ENCODE data around the gene SGMS1.

SGMS1 gene

GRCh38 chr10:50432211-50433009 is 191.3 kb downstream of the SGMS1 start:
- no peak overlapping the region for H2BK5ac ChIP-seq (ENCODE audit: low read length)
- no peak overlapping the region for H2AK5ac ChIP-seq (ENCODE audit: low read depth, low read length)
- H3K4ac ChIP-seq (ENCODE audit: low read length), result no peak overlapping the region
- H3K9me3 ChIP-seq (replicated peaks in 1 of 2; ENCODE audit: control insufficient read depth in 2 of 2, insufficient read depth in 1 of 2, low read depth in 1 of 2, low read length in 2 of 2), result no peaks in the 10 kb centered on the region
- H3K14ac ChIP-seq (ENCODE audit: low read length), result no peak overlapping the region
- WGBS, 2 donors (ENCODE audit: extremely low coverage in 2 of 2, insufficient read length in 2 of 2, insufficient replicate concordance in 1 of 2), result no CpG with 5 or more reads among the region's 1 CpG
- H2BK15ac ChIP-seq (ENCODE audit: low read length), result no peak overlapping the region
- no peaks in the 10 kb centered on the region for H3K79me1 ChIP-seq (ENCODE audit: low read depth, low read length)
- peaks cover 0 to 1% of the 10 kb centered on the region in 2 donors for H3K4me1 ChIP-seq (ENCODE audit: control insufficient read depth in 2 of 2, insufficient read depth in 1 of 2, low read depth in 1 of 2, low read length in 2 of 2)
- H3K23ac ChIP-seq (ENCODE audit: low read depth, low read length, poor library complexity), result no peak overlapping the region
- H2BK120ac ChIP-seq (ENCODE audit: low read depth, low read length), result no peak overlapping the region
- H4K91ac ChIP-seq (ENCODE audit: low read depth, low read length, poor library complexity), result no peak overlapping the region
- H2AFZ ChIP-seq (ENCODE audit: low read length), result no peak overlapping the region
- H3K4me3 ChIP-seq (ENCODE audit: low read length in 2 of 2), result no peak overlapping the region
- H3K9ac ChIP-seq (ENCODE audit: low read depth, low read length, poor library complexity), result no peak overlapping the region
- no peak overlapping the region for H3K18ac ChIP-seq (ENCODE audit: low read length)
- H4K8ac ChIP-seq (ENCODE audit: low read depth, low read length), result no peak overlapping the region
- H3K4me2 ChIP-seq (ENCODE audit: insufficient read depth, low read length, poor library complexity, severe bottlenecking), result no peak overlapping the region
- no peaks in the 10 kb centered on the region for H3K27me3 ChIP-seq (ENCODE audit: control insufficient read depth in 3 of 3, insufficient read depth in 3 of 3, low read depth in 1 of 3, low read length in 3 of 3)
- no peak overlapping the region for H2BK12ac ChIP-seq (ENCODE audit: low read length)
- no peaks in the 10 kb centered on the region for H3K36me3 ChIP-seq (replicated peaks in 1 of 2; ENCODE audit: control insufficient read depth in 2 of 2, insufficient read depth in 2 of 2, low read length in 2 of 2)
- DNase-seq (ENCODE audit: low spot score), result no peak
- no peak overlapping the region for H3K27ac ChIP-seq (replicated peaks; ENCODE audit: low read length)

GRCh38 chr10:50431791-50432190 is 192.0 kb downstream of the SGMS1 start:
- Histone ChIP-seq H3K23ac (ENCODE audit: low read depth, low read length, poor library complexity) (no peak overlapping the region), H2BK120ac (ENCODE audit: low read depth, low read length) (no peak overlapping the region), H3K4me3 (ENCODE audit: low read length in 2 of 2) (no peak overlapping the region), H4K91ac (ENCODE audit: low read depth, low read length, poor library complexity) (no peak overlapping the region), H2BK5ac (ENCODE audit: low read length) (no peak overlapping the region), H3K18ac (ENCODE audit: low read length) (no peak overlapping the region), H3K27me3 (ENCODE audit: control insufficient read depth in 3 of 3, insufficient read depth in 3 of 3, low read depth in 1 of 3, low read length in 3 of 3) (no peaks in the 10 kb centered on the region), H2AK5ac (ENCODE audit: low read depth, low read length) (no peak overlapping the region), H2BK15ac (ENCODE audit: low read length) (no peak overlapping the region), H3K79me1 (ENCODE audit: low read depth, low read length) (no peaks in the 10 kb centered on the region), H3K36me3 (replicated peaks in 1 of 2; ENCODE audit: control insufficient read depth in 2 of 2, insufficient read depth in 2 of 2, low read length in 2 of 2) (no peaks in the 10 kb centered on the region), H2AFZ (ENCODE audit: low read length) (no peak overlapping the region), H3K9ac (ENCODE audit: low read depth, low read length, poor library complexity) (no peak overlapping the region), H4K8ac (ENCODE audit: low read depth, low read length) (no peak overlapping the region), H2BK12ac (ENCODE audit: low read length) (no peak overlapping the region), H3K4ac (ENCODE audit: low read length) (no peak overlapping the region), H3K4me1 (ENCODE audit: control insufficient read depth in 2 of 2, insufficient read depth in 1 of 2, low read depth in 1 of 2, low read length in 2 of 2) (no peaks in the 10 kb centered on the region), H3K14ac (ENCODE audit: low read length) (no peak overlapping the region), H3K27ac (replicated peaks; ENCODE audit: low read length) (no peak overlapping the region), H3K9me3 (replicated peaks in 1 of 2; ENCODE audit: control insufficient read depth in 2 of 2, insufficient read depth in 1 of 2, low read depth in 1 of 2, low read length in 2 of 2) (no peaks in the 10 kb centered on the region), H3K4me2 (ENCODE audit: insufficient read depth, low read length, poor library complexity, severe bottlenecking) (no peak overlapping the region)
- no CpG with 5 or more reads among the region's 3 CpGs for WGBS, 2 donors (ENCODE audit: extremely low coverage in 2 of 2, insufficient read length in 2 of 2, insufficient replicate concordance in 1 of 2)
- no peak for DNase-seq (ENCODE audit: low spot score)

GRCh38 chr10:50431133-50431532 is 192.6 kb downstream of the SGMS1 start:
- H3K23ac ChIP-seq (ENCODE audit: low read depth, low read length, poor library complexity), result no peak overlapping the region
- no peak for DNase-seq (ENCODE audit: low spot score)
- no CpG with 5 or more reads among the region's 4 CpGs for WGBS, 2 donors (ENCODE audit: extremely low coverage in 2 of 2, insufficient read length in 2 of 2, insufficient replicate concordance in 1 of 2)

GRCh38 chr10:50426485-50426884 is 197.3 kb downstream of the SGMS1 start:
- no peak overlapping the region for H2BK15ac ChIP-seq (ENCODE audit: low read length)
- H2AK5ac ChIP-seq (ENCODE audit: low read depth, low read length), result no peak overlapping the region
- no peak overlapping the region for H3K4ac ChIP-seq (ENCODE audit: low read length)
- H3K14ac ChIP-seq (ENCODE audit: low read length), result no peak overlapping the region
- no peak overlapping the region for H2AFZ ChIP-seq (ENCODE audit: low read length)
- H3K4me3 ChIP-seq (ENCODE audit: low read length in 2 of 2), result no peak overlapping the region
- H2BK12ac ChIP-seq (ENCODE audit: low read length), result no peak overlapping the region
- H2BK120ac ChIP-seq (ENCODE audit: low read depth, low read length), result no peak overlapping the region
- H4K91ac ChIP-seq (ENCODE audit: low read depth, low read length, poor library complexity), result no peak overlapping the region
- no peak overlapping the region for H3K23ac ChIP-seq (ENCODE audit: low read depth, low read length, poor library complexity)
- no peak overlapping the region for H3K9ac ChIP-seq (ENCODE audit: low read depth, low read length, poor library complexity)
- DNase-seq (ENCODE audit: low spot score), result no peak
- no peak overlapping the region for H3K27ac ChIP-seq (replicated peaks; ENCODE audit: low read length)
- H3K9me3 ChIP-seq (replicated peaks in 1 of 2; ENCODE audit: control insufficient read depth in 2 of 2, insufficient read depth in 1 of 2, low read depth in 1 of 2, low read length in 2 of 2), result no peaks in the 10 kb centered on the region
- no peak overlapping the region for H4K8ac ChIP-seq (ENCODE audit: low read depth, low read length)
- no peaks in the 10 kb centered on the region for H3K27me3 ChIP-seq (ENCODE audit: control insufficient read depth in 3 of 3, insufficient read depth in 3 of 3, low read depth in 1 of 3, low read length in 3 of 3)
- WGBS, 2 donors (ENCODE audit: extremely low coverage in 2 of 2, insufficient read length in 2 of 2, insufficient replicate concordance in 1 of 2), result no CpG with 5 or more reads among the region's 1 CpG
- H3K79me1 ChIP-seq (ENCODE audit: low read depth, low read length), result no peaks in the 10 kb centered on the region
- no peak overlapping the region for H2BK5ac ChIP-seq (ENCODE audit: low read length)
- no peaks in the 10 kb centered on the region for H3K36me3 ChIP-seq (replicated peaks in 1 of 2; ENCODE audit: control insufficient read depth in 2 of 2, insufficient read depth in 2 of 2, low read length in 2 of 2)
- no peaks in the 10 kb centered on the region for H3K4me1 ChIP-seq (ENCODE audit: control insufficient read depth in 2 of 2, insufficient read depth in 1 of 2, low read depth in 1 of 2, low read length in 2 of 2)
- no peak overlapping the region for H3K18ac ChIP-seq (ENCODE audit: low read length)
- no peak overlapping the region for H3K4me2 ChIP-seq (ENCODE audit: insufficient read depth, low read length, poor library complexity, severe bottlenecking)

More at GRCh38 chr10:50431133-50431532, 192.6 kb downstream of the SGMS1 start:
- no peak overlapping the region for H3K4me2 ChIP-seq (ENCODE audit: insufficient read depth, low read length, poor library complexity, severe bottlenecking)
- H3K4me3 ChIP-seq (ENCODE audit: low read length in 2 of 2), result no peak overlapping the region
- H3K36me3 ChIP-seq (replicated peaks in 1 of 2; ENCODE audit: control insufficient read depth in 2 of 2, insufficient read depth in 2 of 2, low read length in 2 of 2), result no peaks in the 10 kb centered on the region
- H3K79me1 ChIP-seq (ENCODE audit: low read depth, low read length), result no peaks in the 10 kb centered on the region
- no peak overlapping the region for H2BK120ac ChIP-seq (ENCODE audit: low read depth, low read length)
- no peaks in the 10 kb centered on the region for H3K27me3 ChIP-seq (ENCODE audit: control insufficient read depth in 3 of 3, insufficient read depth in 3 of 3, low read depth in 1 of 3, low read length in 3 of 3)
- H4K91ac ChIP-seq (ENCODE audit: low read depth, low read length, poor library complexity), result no peak overlapping the region
- no peak overlapping the region for H3K14ac ChIP-seq (ENCODE audit: low read length)
- H2AFZ ChIP-seq (ENCODE audit: low read length), result no peak overlapping the region
- no peaks in the 10 kb centered on the region for H3K4me1 ChIP-seq (ENCODE audit: control insufficient read depth in 2 of 2, insufficient read depth in 1 of 2, low read depth in 1 of 2, low read length in 2 of 2)
- no peak overlapping the region for H2BK15ac ChIP-seq (ENCODE audit: low read length)
- no peak overlapping the region for H3K27ac ChIP-seq (replicated peaks; ENCODE audit: low read length)
- no peak overlapping the region for H2BK12ac ChIP-seq (ENCODE audit: low read length)
- no peak overlapping the region for H2AK5ac ChIP-seq (ENCODE audit: low read depth, low read length)
- no peak overlapping the region for H3K9ac ChIP-seq (ENCODE audit: low read depth, low read length, poor library complexity)
- H2BK5ac ChIP-seq (ENCODE audit: low read length), result no peak overlapping the region
- H3K18ac ChIP-seq (ENCODE audit: low read length), result no peak overlapping the region
- no peaks in the 10 kb centered on the region for H3K9me3 ChIP-seq (replicated peaks in 1 of 2; ENCODE audit: control insufficient read depth in 2 of 2, insufficient read depth in 1 of 2, low read depth in 1 of 2, low read length in 2 of 2)
- H4K8ac ChIP-seq (ENCODE audit: low read depth, low read length), result no peak overlapping the region
- H3K4ac ChIP-seq (ENCODE audit: low read length), result no peak overlapping the region
